ENCODE results near the gene TNS1.

DNA sequence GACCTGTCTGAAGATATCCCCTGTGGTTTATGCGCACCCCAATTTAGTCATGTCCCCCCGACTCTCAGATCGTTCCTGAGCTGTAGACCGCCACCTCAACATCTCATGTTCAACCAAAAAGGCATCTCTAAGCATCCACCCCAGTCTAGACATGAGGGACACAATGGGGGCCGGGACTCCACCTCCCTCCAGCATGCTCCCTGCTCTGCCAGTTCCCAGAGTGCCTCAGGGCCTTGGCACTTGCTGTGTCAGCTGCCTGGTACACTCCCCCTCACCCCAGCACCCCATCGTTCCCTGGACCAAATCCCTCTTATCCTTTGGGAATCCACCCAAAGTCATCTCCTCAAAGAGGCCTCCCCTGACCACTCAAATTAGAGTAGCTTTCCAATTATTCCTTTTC lies 22.2 kb downstream of the TNS1 start:
- TF ChIP-seq, protein P1, sequence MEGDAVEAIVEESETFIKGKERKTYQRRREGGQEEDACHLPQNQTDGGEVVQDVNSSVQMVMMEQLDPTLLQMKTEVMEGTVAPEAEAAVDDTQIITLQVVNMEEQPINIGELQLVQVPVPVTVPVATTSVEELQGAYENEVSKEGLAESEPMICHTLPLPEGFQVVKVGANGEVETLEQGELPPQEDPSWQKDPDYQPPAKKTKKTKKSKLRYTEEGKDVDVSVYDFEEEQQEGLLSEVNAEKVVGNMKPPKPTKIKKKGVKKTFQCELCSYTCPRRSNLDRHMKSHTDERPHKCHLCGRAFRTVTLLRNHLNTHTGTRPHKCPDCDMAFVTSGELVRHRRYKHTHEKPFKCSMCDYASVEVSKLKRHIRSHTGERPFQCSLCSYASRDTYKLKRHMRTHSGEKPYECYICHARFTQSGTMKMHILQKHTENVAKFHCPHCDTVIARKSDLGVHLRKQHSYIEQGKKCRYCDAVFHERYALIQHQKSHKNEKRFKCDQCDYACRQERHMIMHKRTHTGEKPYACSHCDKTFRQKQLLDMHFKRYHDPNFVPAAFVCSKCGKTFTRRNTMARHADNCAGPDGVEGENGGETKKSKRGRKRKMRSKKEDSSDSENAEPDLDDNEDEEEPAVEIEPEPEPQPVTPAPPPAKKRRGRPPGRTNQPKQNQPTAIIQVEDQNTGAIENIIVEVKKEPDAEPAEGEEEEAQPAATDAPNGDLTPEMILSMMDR (IDR thresholded peaks at IDR 0.05 in 2 of 3, conservative IDR thresholded peaks at IDR 0.05 in 1 of 3; ENCODE audit: borderline replicate concordance in 1 of 3, insufficient read depth in 1 of 3, low read depth in 2 of 3, low read length in 2 of 3), result no peak
- TF ChIP-seq RAD21 (IDR thresholded peaks at IDR 0.05; ENCODE audit: low read depth), result no peak
- TF ChIP-seq, protein P2, sequence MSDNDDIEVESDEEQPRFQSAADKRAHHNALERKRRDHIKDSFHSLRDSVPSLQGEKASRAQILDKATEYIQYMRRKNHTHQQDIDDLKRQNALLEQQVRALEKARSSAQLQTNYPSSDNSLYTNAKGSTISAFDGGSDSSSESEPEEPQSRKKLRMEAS (IDR thresholded peaks at IDR 0.05), result no peak

Data from HCT116 (cell line).